SIG-M5 (cell line): ENCODE measurements around the gene AGFG1.
"Not testable (repeated sequence)": the region's sequence is repeated elsewhere in the genome, so short reads cannot be mapped to it uniquely, and the experiment has no call there.

Experiments used
- DNase-seq: peaks from one replicate; lab custom pipeline; 2025; lab: John Stamatoyannopoulos, UW

AGFG1 gene

GRCh38 chr2:227539465-227539956, 67.6 kb downstream of the AGFG1 start:
- DNase-seq, result no peak

GRCh38 chr2:227540352-227540751, 68.4 kb downstream of the AGFG1 start:
- DNase-seq, result not testable (repeated sequence)

DNA sequence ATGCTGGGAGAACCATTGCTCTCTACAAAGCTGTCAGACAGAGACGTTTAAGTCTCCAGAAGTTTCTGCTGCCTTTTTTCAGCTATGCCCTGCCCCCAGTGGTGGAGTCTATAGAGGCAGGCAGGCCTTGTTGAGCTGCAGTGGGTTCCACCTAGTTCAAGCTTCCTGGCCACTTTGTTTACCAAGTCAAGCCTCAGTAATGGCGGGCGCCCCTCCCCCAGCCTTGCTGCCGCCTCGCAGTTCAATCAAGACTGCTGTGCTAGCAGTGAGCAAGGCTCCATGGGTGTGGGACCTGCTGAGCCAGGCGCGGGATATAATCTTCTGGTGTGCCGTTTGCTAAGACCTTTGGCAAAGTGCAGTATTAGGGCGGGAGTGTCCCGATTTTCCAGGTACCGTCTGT, 74.0 kb downstream of the AGFG1 start:
- DNase-seq, result no peak

- DNase-seq, result no peak
Observed at GRCh38 chr2:227551836-227552235, 79.9 kb downstream of the AGFG1 start.

DNA sequence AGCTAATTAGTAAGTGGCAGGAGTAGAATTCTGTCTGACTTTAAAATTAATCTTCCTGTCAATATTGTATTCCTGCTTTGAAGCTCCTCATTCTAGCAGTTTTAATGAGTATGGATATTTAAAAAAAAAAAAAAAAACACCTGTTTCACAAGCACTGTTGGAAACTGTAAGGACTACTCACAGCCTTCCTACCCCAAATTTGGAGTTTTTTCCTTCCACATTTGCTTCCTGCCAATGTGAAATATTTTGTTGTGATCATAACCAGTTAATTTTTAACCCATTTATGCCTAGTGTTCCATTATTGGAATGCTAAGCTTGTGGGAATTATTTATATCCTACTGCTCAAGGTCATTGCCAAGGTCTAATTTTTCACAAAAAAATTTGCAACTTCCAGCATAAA, 90.6 kb downstream of the AGFG1 start:
- DNase-seq, result no peak

GRCh38 chr2:227565080-227565479, 93.1 kb downstream of the AGFG1 start:
- no peak for DNase-seq

DNA sequence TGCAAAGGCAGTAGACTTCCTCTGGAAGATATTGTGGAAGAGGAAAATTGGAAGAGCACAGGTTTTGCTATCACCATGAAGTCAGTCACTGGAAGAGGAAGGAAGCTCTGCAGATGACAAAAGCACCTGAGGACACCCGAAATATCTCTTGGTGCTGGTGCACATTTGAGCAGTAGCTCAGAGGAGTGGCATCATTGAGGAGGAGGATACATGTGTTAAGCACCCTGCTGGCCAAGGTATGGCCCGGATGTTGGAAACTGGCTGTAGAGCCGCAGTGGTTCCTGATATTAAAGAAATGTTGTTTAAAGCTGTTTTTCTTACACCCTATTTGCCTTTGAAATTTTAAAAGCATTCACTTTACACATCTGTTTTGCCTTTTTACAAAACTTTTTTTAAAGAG, 94.1 kb downstream of the AGFG1 start:
- DNase-seq, result no peak

- DNase-seq, result no peak
Observed at GRCh38 chr2:227568852-227569169, 96.9 kb downstream of the AGFG1 start.

GRCh38 chr2:227570615-227571014, 98.7 kb downstream of the AGFG1 start:
- DNase-seq, result no peak

- no peak for DNase-seq
Observed at GRCh38 chr2:227576110-227576509, 104.2 kb downstream of the AGFG1 start.

DNA sequence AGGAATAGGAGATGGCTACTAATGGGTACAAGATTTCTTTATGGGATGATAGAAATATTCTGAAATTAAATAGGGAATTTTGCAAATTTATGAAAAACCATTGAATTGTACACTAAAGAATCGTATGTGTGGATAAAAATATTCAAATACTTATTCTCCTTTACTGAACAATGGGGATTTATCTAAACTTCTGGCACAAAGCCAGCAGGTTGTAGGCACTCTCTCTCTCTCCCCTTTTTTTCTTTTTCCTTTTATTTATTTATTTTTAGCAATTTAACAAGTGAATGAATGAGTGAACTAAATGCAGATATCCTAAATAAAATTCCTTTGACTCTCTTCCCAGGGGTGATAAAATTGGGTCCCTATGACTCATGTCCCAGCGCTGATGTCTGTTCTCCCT, 104.9 kb downstream of the AGFG1 start:
- DNase-seq, result no peak

DNA sequence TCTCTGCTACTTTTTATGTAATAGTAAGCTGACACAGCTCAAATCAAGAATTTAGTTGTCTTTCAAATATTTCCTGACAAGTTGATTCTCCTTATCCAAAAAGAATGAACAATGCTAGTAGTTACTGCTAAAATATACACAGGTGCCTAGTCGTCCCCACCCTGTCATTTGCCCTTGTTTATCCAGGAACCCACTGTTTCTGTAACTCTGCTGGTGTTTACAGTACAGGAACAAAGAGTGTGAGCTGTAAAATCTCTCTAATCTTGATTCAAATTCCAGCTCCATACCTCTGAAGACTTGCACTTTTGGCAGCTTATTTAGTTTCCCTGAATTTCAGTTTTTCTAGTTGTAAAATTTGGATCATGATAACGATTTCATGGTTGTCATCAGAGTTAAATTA, 105.6 kb downstream of the AGFG1 start:
- DNase-seq, result no peak

DNA sequence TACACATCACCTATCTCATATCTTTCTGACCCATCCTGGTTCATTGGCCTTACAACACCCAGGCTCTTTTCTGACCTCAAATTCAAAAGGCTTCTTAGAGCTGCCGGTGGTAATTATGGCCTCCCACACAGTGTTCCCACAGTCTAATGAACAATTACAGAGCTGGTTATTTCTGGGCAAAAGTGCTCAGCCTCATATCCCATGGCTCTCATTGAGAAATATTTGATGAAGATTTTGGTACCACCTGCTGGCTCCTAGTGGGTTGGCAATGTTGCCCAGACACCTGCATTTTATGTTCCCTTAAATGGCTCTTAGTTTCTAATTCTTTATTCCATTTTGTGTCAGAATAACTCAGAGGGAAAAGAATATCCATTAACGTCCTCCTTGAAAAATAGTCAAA, 106.7 kb downstream of the AGFG1 start:
- DNase-seq, result no peak

DNA sequence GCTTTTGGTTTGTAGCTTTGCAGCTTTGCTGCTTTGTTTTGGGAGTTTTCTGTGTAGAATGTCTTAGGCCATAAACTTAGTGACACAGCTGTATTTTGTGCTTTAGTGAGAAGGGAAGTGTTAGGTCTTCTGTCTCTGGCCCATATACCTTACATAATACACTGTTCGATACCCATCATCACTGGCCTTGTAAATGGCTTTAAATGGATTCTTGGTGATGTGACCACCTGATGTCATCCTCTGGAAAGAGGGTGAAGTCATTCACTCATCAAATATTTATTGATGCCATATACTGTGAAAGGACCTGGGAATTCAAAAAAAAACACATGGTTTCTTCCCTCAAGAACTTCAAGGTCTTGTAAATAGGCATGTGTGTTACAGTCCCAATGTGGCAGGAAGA, 107.8 kb downstream of the AGFG1 start:
- DNase-seq, result no peak

GRCh38 chr2:227582369-227582768, 110.4 kb downstream of the AGFG1 start:
- DNase-seq, result no peak

- no peak for DNase-seq
Observed at GRCh38 chr2:227592694-227593387, 120.9 kb downstream of the AGFG1 start.

GRCh38 chr2:227595797-227596196, 123.8 kb downstream of the AGFG1 start:
- no peak for DNase-seq

- DNase-seq, result no peak
Observed at GRCh38 chr2:227597036-227597435, 125.1 kb downstream of the AGFG1 start.

DNA sequence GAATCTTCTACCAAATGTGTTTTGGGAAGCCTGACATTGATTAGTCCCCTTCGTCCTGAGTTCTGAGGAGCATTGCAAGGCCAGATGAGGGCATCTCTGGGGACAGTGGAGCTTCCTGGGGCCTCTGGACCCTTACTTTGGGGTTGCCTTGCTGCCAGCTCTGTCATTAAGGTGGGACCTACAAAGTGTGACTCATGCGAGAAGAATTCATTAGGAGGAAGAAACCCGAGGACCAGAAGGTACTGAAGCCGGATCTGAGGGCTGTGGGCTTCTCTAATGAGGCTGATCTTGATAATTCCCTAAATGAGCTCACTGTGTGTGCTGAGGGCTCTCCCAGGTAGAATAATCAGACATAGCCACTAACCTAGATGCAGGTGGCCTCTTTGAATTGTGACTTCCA, 126.0 kb downstream of the AGFG1 start:
- DNase-seq, result no peak

GRCh38 chr2:227598835-227599503, 127.0 kb downstream of the AGFG1 start, which contains the start of gene SCYGR2:
SCYGR2 (plus strand) TSS chr2:227598893; CDS start chr2:227598893, 0 bp downstream.
- DNase-seq, result not testable (repeated sequence)

DNA sequence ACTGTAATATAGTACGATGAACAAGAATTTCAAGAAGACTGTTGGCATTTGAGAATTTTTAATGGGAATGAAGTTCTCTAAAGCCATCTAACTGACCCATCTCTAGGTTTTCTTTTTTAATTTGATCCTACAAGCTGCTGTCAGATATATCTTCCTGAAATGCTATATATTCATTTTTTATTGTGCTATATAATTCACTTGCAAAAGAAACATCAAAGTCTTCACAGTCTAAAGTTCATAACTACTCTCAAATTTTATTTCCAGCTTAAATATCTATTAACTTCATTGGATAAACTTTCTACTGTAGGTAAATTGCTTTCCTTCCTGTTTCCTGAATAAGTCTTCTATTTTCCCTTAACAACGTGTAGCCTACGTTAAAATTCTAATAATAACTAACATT, 130.4 kb downstream of the AGFG1 start:
- DNase-seq, result no peak

- no peak for DNase-seq
Observed at GRCh38 chr2:227606476-227606875, 134.5 kb downstream of the AGFG1 start.

DNA sequence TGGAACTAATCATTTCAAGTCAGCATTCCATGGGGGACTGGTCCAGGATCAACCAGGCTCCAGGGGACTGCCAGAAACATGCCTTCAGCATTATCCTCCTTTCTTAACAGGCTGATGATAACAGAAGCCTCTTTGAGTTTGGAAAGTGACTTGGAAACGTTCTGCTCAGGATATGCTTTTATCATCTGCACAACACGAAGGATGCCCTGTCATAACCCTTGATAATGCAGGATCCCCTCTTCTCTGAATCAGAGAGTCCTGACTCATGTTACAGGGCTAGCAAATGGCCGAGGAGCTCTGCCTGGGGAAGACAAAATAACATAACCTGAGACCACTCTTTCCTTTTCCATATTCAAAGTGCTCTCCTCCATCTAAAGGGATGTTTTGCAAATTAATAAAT, 136.0 kb downstream of the AGFG1 start:
- no peak for DNase-seq
